DOHH2 (cell line): ENCODE data around the gene TTC28.

Experiments used
- EZH2phosphoT487 ChIP-seq: fragments of 200-600 bp; sonication (generic); IDR thresholded peaks from 2 replicates; pipeline ENCODE4 v1.6.1; 2017; ENCODE audit warnings: borderline replicate concordance, mild to moderate bottlenecking, antibody characterized with exemption, low read length, moderate library complexity, mixed read lengths
- TF ChIP-seq, protein P1 (sequence below): fragments of 200-600 bp; sonication (generic); IDR thresholded peaks from one replicate; pipeline ENCODE4 v1.5.1; 2014; ENCODE audit warnings: antibody characterized with exemption, mild to moderate bottlenecking, low read depth, low read length; ENCODE audit not compliant: poor library complexity, severe bottlenecking

DNA sequence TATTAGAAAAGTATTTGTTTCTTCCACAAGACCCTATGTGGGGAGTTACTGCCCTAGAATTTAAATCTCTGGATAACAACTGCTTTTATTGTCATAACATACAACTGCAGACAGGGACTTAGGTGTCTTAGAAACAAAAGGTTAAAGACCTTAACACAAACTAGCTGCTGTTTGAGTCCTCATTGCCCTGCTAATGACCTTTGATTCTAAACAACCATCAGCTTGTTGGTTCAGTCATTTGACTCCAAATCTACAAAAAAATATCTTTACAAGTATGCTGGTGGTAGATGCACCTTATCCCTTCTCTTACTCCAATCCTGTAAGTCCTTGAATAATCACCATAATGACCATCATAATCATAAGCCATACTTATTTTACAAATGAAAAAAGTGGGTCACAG is 383.2 kb downstream of the TTC28 start:
- TF ChIP-seq, protein P1, sequence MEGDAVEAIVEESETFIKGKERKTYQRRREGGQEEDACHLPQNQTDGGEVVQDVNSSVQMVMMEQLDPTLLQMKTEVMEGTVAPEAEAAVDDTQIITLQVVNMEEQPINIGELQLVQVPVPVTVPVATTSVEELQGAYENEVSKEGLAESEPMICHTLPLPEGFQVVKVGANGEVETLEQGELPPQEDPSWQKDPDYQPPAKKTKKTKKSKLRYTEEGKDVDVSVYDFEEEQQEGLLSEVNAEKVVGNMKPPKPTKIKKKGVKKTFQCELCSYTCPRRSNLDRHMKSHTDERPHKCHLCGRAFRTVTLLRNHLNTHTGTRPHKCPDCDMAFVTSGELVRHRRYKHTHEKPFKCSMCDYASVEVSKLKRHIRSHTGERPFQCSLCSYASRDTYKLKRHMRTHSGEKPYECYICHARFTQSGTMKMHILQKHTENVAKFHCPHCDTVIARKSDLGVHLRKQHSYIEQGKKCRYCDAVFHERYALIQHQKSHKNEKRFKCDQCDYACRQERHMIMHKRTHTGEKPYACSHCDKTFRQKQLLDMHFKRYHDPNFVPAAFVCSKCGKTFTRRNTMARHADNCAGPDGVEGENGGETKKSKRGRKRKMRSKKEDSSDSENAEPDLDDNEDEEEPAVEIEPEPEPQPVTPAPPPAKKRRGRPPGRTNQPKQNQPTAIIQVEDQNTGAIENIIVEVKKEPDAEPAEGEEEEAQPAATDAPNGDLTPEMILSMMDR = no peak
- TF ChIP-seq EZH2phosphoT487 = no peak
